ENCODE results near the gene KANK4.

- TF ChIP-seq EZH2 (IDR thresholded peaks at IDR 0.05; ENCODE audit: low read depth), result no peak
- TF ChIP-seq, protein P1, sequence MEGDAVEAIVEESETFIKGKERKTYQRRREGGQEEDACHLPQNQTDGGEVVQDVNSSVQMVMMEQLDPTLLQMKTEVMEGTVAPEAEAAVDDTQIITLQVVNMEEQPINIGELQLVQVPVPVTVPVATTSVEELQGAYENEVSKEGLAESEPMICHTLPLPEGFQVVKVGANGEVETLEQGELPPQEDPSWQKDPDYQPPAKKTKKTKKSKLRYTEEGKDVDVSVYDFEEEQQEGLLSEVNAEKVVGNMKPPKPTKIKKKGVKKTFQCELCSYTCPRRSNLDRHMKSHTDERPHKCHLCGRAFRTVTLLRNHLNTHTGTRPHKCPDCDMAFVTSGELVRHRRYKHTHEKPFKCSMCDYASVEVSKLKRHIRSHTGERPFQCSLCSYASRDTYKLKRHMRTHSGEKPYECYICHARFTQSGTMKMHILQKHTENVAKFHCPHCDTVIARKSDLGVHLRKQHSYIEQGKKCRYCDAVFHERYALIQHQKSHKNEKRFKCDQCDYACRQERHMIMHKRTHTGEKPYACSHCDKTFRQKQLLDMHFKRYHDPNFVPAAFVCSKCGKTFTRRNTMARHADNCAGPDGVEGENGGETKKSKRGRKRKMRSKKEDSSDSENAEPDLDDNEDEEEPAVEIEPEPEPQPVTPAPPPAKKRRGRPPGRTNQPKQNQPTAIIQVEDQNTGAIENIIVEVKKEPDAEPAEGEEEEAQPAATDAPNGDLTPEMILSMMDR (conservative IDR thresholded peaks at IDR 0.05), result no peak
Measured at GRCh38 chr1:62229468-62229867, 89.8 kb downstream of the KANK4 start.
